ENCODE data around the gene PITPNM1.

DNA sequence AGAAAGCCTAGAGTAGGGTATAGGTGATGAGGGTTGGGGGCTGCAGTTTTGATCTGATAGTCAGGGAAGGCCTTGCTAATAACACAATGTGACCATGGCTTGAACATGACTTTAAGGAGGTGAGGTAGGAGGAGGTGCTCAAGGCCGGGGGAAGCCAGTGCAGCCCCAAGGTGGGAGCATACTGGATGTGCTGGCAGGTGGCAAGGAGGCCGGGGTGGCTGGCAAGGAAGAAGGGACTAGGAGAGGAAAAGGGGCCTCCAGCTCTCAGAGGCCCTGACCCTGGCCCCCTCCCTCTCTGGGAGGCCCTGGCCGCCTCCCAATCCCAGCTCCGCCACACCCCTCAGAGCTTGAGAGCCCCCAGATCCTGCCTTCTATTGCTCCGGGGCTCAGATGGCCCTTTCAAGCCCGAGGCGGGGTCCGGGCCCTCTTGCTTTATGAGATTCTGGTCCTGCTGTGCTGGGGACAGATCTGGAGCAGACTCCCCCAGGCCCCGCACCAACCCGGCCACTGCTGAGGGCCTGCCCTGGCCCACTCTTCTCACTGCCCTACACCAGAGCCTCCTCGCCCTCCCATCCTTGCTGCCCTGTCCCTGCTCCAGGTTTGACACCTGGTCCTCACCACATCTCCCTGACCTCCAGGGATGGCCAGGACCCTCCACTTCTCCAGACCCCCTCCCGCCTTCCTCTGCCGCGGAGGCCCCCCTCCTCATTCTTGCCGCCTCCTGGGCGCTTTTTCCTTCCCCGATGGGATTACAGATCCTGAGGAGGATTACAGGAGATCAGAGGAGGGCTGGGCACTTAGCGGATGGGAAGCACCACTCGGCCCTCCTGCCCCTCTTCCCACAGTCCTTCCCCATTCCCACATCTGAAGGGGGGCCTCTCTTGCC is 1.8 kb downstream of the PITPNM1 start:
- TF ChIP-seq, protein P1, sequence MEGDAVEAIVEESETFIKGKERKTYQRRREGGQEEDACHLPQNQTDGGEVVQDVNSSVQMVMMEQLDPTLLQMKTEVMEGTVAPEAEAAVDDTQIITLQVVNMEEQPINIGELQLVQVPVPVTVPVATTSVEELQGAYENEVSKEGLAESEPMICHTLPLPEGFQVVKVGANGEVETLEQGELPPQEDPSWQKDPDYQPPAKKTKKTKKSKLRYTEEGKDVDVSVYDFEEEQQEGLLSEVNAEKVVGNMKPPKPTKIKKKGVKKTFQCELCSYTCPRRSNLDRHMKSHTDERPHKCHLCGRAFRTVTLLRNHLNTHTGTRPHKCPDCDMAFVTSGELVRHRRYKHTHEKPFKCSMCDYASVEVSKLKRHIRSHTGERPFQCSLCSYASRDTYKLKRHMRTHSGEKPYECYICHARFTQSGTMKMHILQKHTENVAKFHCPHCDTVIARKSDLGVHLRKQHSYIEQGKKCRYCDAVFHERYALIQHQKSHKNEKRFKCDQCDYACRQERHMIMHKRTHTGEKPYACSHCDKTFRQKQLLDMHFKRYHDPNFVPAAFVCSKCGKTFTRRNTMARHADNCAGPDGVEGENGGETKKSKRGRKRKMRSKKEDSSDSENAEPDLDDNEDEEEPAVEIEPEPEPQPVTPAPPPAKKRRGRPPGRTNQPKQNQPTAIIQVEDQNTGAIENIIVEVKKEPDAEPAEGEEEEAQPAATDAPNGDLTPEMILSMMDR (IDR thresholded peaks at IDR 0.05; ENCODE audit: insufficient read depth, low read length, poor library complexity, severe bottlenecking) = no peak
- no peak for TF ChIP-seq EZH2phosphoT487 (conservative IDR thresholded peaks at IDR 0.05; ENCODE audit: low read length)

All from SU-DHL-6 (cell line).